ENCODE results near the gene CCNB1.
"Not testable (repeated sequence)": the region's sequence is repeated elsewhere in the genome, so short reads cannot be mapped to it uniquely, and the experiment has no call there.

CCNB1 gene

DNA sequence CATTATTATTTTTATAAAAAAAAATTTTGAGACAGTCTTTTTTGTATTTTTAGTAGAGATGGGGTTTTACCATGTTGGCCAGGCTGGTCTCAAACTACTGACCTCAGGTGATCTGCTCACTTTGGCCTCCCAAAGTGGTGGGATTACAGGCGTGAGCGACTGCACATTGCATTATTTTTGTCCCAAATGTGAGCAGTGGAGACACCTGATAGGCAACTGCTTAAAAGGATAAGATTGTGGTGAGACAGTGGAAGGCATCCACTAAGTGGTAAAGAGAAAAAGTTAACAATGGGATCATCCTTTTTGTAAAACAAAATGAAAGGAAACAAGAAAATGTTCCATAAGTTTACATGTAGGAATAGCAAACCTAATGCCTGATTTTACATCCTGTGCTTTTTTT, 20.4 kb downstream of the CCNB1 start:
- no peak for DNase-seq

DNA sequence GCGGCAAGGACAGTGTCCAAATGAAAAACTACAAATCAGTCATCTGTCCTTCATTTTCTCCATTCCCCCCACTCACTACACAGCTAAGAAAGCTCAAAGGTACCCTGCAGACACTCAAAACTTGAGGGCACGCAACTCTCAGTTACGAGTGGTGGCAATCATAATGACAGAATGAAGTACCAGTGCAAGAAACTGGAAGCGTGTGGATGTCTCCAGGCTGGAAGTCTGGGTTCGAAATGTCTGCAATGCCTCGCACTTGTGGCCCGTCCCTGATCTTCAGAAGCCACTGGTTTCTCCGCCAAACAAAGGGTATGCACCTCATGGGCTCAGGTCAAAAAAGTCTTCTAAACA, 21.8 kb downstream of the CCNB1 start:
- DNase-seq, result no peak

DNA sequence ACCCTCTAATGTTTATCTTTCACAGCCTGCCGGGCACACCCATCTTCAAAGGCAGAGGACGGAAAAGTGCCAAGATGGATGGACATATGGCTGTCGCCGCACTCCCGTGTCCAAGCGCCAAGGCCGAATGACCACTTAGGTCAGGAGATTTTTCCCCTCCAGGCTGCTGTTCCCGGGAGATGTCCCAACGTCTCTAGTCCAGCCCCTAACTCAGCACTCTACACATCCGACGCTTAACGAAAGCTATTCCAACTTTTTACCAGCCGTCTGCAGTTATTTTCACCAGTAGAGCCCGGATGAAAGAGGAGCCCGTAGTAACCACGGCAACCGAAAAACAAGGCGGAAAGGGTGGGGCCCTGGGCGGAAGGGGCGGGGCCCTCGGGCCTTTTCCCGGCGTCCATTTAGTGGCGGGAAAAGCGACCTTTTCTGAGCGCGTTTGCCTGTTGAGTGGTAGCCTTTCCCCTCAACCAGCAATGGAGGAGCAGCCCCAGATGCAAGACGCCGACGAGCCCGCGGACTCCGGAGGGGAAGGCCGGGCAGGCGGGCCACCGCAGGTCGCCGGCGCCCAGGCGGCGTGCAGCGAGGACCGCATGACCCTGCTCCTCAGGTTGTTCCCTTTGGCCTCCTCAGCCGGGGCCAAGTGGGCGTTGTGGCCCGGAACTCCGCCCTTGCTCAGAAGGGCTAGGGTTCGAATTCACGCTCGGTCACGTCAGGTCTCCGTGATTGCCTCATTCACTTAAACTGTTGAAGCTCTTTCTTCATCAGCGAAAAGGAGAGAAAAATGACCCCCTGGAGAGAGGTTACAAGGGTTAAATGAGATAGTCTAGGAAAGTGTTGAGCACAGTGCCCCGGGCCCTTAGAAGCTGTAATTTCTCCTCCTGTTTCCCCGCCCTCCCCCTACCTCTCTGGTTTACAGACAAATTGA, 22.5 kb downstream of the CCNB1 start, which contains the start of gene CENPH:
Gene CENPH (plus strand): TSS at position 422 of the 925 bp plus-strand sequence. CDS start 52 bp downstream, at position 474.
- DNase-seq, result peak; percentile 84

DNA sequence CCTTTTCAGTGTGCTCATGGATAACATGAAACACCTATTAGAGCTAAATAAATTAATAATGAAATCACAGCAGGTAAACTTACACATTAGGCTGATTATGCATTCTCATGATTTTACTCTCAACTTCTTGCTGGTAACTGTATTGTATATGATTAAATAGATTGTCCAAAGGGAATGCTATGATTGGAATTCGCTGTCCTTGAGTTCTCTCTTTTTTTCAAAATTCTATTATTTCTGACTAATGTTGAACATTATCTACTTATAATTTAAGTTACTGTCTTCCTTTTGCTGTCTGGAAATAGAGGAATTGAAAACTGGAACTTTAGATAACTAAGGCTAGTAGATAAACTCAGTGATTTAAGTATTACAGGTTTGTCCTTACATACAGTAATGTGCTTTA, 35.5 kb downstream of the CCNB1 start:
- DNase-seq, result no peak

DNA sequence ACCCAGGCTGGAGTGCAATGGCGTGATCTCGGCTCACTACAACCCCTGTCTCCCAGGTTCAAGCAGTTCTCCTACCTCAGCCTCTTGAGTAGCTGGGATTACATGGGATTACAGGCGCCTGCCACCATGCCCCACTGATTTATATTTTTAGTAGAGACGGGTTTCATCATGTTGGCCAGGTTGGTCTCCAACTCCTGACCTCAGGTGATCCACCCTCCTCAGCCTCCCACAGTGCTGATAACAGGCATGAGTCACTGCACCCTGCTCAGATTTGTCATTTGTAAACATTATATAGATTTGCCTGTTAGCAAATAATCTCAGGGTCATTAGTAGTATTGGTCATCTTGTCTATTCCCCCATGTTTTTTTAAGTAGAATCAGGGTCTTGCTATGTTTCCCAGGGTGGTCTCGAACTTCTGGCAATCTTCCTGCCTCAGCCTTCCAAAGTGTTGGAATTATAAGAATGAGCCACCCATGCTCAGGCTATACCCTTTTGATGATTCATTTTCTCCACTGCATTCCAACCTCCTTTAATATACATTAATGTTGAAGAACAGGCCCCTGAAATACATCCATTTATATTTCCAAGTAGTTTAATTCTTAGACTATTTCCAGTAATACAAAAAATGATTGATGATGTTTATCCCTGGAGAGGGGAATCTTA, 39.7 kb downstream of the CCNB1 start:
- no peak for DNase-seq

DNA sequence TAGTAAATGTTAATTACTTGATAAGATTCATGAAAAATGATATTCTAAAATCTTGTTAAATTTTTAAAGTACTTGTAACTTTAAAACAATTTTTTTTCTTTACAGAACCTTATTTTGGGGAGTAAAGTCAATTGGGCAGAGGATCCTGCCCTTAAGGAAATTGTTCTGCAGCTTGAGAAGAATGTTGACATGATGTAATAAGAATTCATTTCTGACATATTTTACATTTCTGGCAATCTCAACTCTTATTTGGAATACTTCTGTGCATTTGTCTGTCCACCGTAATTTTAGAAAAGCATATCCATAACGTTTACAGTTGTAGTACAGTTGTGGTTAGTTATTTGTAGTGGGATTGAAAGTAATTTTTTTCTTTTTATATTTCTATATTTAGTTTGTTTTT, 42.7 kb downstream of the CCNB1 start:
- DNase-seq, result no peak

DNA sequence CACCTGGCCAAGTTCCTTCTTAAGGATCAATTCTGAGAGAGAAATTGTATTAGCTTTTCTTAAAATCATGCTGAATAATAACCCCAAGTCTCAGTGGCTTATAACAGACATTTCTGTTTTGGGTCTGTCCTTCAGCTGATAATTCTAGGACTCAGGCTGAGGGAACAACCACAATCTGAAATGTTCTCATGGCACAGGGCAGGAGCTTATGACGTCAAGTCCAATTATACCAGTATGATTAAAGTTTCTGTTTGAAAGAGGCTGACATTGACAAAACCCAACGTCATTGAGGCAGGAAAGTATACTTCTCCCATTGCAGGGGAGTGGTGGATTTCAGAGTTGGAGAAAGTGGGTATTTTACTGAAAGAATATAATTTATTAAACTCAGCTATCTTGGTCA, 44.2 kb downstream of the CCNB1 start:
- no peak for DNase-seq

DNA sequence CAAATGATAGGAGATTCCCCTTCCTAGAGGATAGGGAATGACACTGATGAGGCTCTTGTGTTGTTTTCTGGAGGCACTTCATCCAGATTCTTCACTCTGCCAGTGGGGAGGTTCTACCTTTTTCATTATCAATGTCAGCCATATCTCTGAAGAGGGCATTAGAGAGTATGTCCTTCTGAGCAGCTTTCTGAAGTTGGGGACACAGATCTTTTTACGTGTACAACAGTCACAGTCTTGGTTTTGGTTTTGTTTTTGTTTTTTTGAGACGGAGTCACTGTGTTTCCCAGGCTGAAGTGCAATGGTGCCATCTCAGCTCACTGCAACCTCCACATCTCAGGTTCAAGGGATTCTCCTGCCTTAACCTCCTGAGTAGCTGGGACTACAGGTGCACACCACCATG, 45.1 kb downstream of the CCNB1 start:
- no peak for DNase-seq

DNA sequence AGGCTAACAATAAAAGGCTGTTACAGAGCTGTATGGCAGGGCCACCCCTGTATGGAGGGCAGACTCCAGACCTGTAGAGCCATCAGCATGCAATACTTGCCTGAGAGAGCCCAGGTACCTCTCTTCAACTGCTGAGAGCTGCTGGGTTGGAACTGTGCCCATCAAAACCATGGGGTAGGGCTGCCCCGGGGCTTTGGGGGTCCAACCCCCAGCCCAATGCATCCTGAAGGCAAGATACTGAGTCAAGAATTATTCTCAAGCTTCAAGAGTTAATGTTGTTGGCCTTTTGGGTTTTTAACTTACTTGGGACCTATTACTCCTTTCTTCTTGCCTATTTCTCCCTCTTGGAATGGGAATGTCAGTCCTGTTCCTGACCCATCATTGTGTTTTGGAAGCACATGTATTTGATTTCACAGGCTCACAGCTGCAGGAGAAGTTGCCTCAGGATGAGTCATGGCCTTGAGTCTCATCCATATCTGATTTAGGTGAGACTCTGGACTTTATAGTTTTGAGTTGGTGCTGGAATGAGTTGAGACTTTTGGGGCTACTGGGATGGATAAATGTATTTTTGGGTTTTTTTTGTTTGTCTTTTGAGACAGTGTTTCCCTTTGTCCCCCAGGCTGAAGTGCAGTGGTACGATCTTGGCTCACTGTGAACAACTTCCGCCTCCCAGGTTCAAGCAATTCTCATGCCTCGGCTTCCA, 46.7 kb downstream of the CCNB1 start:
- DNase-seq, result no peak

DNA sequence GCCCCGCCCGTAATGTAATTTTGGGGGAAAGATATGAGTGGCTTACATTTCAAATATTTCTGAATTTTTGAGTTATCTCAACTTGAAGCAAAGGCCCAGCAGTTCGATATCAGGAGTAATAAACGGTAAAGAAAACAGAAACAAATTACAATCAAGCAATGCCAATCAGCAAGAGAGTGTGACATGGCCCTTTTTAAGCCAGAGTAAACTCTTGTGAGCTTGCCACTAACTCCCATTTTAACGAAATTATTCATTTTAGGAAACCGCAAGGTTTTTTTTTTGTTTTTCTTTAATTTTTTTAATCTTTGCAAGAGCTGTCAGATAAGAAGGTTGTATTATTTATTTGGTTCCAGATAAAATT, 50.2 kb downstream of the CCNB1 start:
- no peak for DNase-seq

DNA sequence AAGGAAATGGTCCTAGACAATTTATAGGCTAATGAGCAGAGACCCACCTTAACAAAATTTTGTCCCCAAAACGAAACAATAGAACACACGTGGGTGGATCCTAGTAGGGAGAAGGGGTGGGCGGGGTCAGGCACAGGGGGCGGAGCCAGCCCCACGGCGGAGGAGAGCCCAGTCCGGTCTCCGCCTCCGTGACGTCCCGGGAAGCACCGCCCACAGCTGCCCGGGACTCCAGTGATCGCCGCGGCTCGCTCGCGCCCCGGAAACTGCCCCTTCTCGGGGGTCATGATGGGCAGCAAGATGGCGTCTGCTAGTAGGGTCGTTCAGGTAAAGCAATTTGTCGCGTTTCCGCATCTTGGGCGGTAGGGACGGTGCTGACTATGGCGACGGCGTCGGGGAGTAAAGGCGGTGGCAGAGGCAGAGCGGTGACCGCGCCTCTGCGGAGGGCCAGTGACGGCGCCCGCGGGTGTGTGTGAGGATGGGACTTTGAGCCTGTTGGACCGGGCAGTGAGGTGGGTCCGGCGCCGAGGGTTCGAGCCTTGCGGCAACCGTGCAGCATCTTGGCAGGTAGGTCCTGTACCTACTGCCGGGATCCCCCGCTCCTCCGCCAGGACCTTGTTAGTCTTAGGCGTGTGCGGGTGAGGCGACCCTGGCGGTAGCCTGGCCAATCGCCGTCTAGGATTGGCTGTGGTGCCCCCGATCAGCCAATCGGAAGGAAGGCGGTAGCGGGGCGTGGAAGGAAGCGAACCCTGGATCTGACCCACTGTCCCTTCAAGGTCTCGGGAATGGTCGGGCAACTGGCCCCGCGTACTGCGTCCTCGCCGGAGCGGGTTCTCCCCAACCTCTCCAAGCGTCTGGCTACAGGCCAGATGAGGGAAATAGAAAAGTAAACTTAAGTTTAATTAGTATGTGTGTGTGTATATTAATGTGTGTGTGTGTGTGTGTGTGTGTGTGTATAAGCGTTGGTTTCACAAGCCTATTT, 50.9 kb downstream of the CCNB1 start:
- peak; percentile 95 for DNase-seq

DNA sequence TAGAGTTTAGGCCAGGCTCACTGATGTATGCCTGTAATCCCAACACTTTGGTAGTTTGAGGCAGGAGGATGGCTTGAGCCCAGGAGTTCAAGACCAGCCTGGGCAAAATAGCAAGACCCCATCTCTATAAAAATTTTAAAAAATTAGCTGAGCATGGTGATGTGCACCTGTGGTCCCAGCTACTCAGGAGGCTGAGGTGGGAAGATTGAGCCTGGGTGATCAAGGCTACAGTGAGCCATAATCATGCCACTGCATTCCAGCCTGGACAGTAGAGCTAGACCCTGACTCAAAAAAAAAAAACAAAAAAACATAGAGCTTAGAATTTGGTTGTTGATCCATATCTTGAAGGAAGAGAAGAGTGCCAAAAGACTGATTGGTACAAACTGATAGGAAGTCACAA, 53.0 kb downstream of the CCNB1 start:
- no peak for DNase-seq

DNA sequence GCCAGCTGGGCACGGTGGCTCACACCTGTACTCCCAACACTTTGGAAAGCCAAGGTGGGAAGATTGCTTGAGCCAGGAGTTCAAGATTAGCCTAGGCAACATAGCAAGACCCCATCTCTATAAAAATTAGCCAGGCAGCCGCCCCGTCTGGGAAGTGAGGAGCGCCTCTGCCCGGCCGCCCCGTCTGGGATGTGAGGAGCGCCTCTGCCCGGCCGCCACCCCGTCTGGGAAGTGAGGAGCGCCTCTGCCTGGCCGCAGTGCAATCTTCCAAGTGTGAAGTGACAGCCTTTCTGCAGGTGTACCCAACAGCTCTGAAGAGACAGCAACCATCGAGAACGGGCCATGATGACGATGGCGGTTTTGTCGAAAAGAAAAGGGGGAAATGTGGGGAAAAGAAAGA, 53.4 kb downstream of the CCNB1 start:
- DNase-seq, result not testable (repeated sequence)

DNA sequence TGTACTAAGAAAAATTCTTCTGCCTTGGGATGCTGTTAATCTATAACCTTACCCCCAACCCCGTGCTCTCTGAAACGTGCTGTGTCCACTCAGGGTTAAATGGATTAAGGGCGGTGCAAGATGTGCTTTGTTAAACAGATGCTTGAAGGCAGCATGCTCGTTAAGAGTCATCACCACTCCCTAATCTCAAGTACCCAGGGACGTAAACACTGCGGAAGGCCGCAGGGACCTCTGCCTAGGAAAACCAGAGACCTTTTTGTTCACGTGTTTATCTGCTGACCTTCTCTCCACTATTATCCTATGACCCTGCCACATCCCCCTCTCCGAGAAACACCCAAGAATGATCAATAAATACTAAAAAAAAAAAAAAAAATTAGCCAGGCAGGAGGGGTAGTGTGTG, 53.9 kb downstream of the CCNB1 start:
- not testable (repeated sequence) for DNase-seq

DNA sequence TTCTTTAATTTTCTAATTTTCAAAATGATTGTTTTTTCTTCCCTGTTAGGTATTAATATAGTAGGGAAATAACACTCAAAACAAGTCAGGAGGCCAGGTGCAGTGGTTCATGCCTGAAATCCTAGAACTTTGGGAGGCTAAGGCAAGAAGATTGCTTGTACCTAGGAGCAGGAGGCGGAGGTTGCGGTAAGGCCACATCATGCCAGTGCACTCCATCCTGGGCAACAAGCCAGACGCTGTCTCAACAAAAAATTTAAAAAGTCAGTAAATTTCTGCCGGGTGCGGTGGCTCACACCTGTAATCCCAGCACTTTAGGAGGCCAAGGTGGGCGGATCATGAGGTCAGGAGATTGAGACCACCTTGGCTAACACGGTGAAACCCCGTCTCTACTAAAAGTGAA, 57.6 kb downstream of the CCNB1 start:
- DNase-seq, result no peak

DNA sequence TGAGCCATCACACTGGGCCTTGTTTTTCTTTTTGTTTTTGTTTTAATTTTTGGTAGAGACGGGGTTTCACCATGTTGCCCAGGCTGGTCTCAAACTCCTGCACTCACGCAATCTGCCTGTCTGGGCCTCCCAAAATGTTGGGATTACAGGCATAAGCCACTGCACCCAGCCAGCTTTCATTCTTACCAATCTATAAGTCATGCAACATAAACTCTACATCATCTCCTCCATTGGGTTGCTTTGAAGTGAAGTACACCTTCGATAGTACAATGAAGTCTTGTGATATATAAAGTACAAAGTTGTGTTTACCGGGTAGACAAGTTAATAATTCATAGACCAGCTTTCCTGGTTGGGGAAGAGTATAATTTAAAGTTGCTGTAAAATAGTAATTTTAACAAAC, 58.9 kb downstream of the CCNB1 start:
- no peak for DNase-seq
